ENCODE measurements around the gene ZNF8. TPM values are rescaled to one million over a fixed set of nuclear protein-coding genes. Genes with fewer than 3 reads are reported as not detected.

Gene ZNF8
- polyA plus RNA-seq, 2 of the 4 experiments (the other 2 are of a cell fraction): 2.3 to 4.0 TPM

GRCh38 chr19:58345558-58345957 lies 66.8 kb downstream of the ZNF8 start (continued):
- TF ChIP-seq PBX3 (IDR thresholded peaks at IDR 0.05): no peak

DNA sequence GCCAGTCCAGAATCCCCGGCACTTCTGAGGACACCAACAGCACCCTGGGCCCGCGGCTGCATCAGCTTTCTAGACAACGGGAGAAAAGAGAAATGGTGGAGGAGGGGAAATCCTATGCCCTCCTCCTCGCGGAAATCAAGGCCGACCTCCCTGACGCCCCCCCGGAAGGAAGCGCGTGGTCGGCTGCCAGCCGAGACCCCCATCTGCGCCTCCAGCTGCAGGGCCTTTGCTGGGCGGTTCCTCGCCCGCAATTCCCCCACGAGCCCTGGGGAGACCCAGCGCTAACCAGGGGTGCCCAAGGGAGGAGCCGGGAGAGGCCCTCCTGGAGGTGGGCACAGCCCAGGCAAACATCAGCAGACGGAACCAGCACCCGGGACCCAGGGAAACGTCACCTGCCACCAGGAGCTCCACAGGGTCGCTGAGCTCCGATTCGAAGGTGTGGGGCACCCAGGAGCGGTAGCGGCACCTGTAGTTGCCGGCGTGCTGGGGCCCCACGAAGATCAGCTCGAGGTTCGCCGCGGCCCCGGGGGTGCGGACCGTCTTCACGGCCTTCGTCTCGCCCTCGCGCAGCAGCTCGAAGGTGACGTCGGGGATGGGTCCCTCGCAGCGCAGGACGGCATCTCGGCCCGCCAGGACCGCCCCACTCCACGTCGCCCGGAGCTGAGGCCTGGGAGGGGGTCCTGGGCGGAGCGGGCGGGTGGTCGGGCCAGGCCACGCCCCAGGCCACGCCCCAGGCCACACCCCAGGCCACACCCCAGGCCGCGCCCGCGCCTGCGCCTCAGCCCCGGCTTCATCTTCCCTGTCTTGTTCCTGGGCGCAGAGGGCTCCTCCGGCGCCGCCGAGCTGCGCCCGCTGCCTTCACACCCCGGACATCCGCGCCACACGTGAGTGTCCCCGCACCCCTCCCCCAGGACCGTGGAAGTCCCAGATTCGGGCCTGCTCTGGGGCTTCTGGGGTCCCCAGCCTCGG lies 68.5 kb downstream of the ZNF8 start:
- Histone ChIP-seq H3K27ac (peak overlapping the region; percentile 52 to 82), H3K4me2 (peak overlapping the region; percentile 90)
- peak; percentile 65 to 78 for DNase-seq (ENCODE audit: low read depth in 1 of 2, low spot score in 1 of 2)
- no peak for TF ChIP-seq HDAC2 (IDR thresholded peaks at IDR 0.05)
- no peak for TF ChIP-seq MAFK (IDR thresholded peaks at IDR 0.05; ENCODE audit: partially characterized antibody)
- TF ChIP-seq ZNF302 (CRISPR knock-in tag; IDR thresholded peaks at IDR 0.05): no peak
- no peak for TF ChIP-seq NR3C1 (IDR thresholded peaks at IDR 0.05)
- no peak for TF ChIP-seq ZFP36 (IDR thresholded peaks at IDR 0.05; ENCODE audit: borderline replicate concordance, partially characterized antibody)
- no peak for TF ChIP-seq USF2 (IDR thresholded peaks at IDR 0.05)
- TF ChIP-seq KDM5A (IDR thresholded peaks at IDR 0.05): no peak
- TF ChIP-seq CHD2 (IDR thresholded peaks at IDR 0.05; ENCODE audit: low read length, partially characterized antibody): no peak
- TF ChIP-seq TFCP2L1 (CRISPR knock-in tag; IDR thresholded peaks at IDR 0.05): no peak
- TF ChIP-seq ZC3H11A (IDR thresholded peaks at IDR 0.05): no peak
- no peak for TF ChIP-seq HES2 (IDR thresholded peaks at IDR 0.05)
- TF ChIP-seq BHLHE40 (IDR thresholded peaks at IDR 0.05; ENCODE audit: low read depth, low read length): no peak
- TF ChIP-seq MYC (IDR thresholded peaks at IDR 0.05; ENCODE audit: borderline replicate concordance, low read length): no peak
- peak; percentile 93 for TF ChIP-seq MAX (IDR thresholded peaks at IDR 0.05)
- no peak for TF ChIP-seq HOXA7 (CRISPR knock-in tag; IDR thresholded peaks at IDR 0.05)
- TF ChIP-seq PBX3 (IDR thresholded peaks at IDR 0.05): no peak
- TF ChIP-seq NFE2L2 (conservative IDR thresholded peaks at IDR 0.05; ENCODE audit: low read length): no peak
- TF ChIP-seq EHF (CRISPR knock-in tag; IDR thresholded peaks at IDR 0.05): no peak
- TF ChIP-seq EP300 (IDR thresholded peaks at IDR 0.05): no peak
- TF ChIP-seq ZSCAN20 (CRISPR knock-in tag; IDR thresholded peaks at IDR 0.05): no peak
- no peak for TF ChIP-seq GATA3 (IDR thresholded peaks at IDR 0.05; ENCODE audit: borderline replicate concordance)
- no peak for TF ChIP-seq CTCF (IDR thresholded peaks at IDR 0.05)
- TF ChIP-seq FOXS1 (CRISPR knock-in tag; IDR thresholded peaks at IDR 0.05): no peak
- TF ChIP-seq HEYL (CRISPR knock-in tag; IDR thresholded peaks at IDR 0.05): no peak
- TF ChIP-seq HMGXB4 (CRISPR knock-in tag; IDR thresholded peaks at IDR 0.05; ENCODE audit: borderline replicate concordance): no peak
- TF ChIP-seq MAZ (IDR thresholded peaks at IDR 0.05; ENCODE audit: borderline replicate concordance, low read depth, low read length): no peak
- no peak for TF ChIP-seq SREBF2 (IDR thresholded peaks at IDR 0.05)
- TF ChIP-seq CEBPB (IDR thresholded peaks at IDR 0.05): no peak
- TF ChIP-seq CBX8 (IDR thresholded peaks at IDR 0.05): no peak
- TF ChIP-seq RCOR1 (IDR thresholded peaks at IDR 0.05; ENCODE audit: low read depth, low read length): no peak
- no peak for TF ChIP-seq FOSB (CRISPR knock-in tag; IDR thresholded peaks at IDR 0.05)
- no peak for TF ChIP-seq ESRRA (IDR thresholded peaks at IDR 0.05; ENCODE audit: borderline replicate concordance, low read length)

More for the DNA sequence above, 68.5 kb downstream of the ZNF8 start:
- 26% methylated on average over 45 of the region's 82 CpGs for WGBS (ENCODE audit: missing lambda C conversion rate)
- Histone ChIP-seq H3K4me1 (0 out of 3 replicates have a peak, but pooled peaks cover 8% of the 10 kb centered on the region), H3K4me3 (peak overlapping the region; percentile 53), H3K9me3 (peaks cover 21% of the 10 kb centered on the region)
- ChIA-PET POLR2A (interaction anchor here (1.0 to 4.4 kb wide), 5 partner anchors 15 to 164 kb away, joined by 3 to 33 read pairs (median 3); partner anchors contain the start of genes ZNF497, ZNF8 and ZSCAN22), CTCF (interaction anchor here (0.6 to 2.2 kb wide), 5 partner anchors 13 to 58 kb away, joined by 3 to 14 read pairs (median 4); partner anchors contain the start of gene ZNF497)
- FAIRE-seq (no peak), ATAC-seq (peak; percentile 87 to 95)
